ENCODE results near the gene TNFAIP8L1.

Gene TNFAIP8L1

DNA sequence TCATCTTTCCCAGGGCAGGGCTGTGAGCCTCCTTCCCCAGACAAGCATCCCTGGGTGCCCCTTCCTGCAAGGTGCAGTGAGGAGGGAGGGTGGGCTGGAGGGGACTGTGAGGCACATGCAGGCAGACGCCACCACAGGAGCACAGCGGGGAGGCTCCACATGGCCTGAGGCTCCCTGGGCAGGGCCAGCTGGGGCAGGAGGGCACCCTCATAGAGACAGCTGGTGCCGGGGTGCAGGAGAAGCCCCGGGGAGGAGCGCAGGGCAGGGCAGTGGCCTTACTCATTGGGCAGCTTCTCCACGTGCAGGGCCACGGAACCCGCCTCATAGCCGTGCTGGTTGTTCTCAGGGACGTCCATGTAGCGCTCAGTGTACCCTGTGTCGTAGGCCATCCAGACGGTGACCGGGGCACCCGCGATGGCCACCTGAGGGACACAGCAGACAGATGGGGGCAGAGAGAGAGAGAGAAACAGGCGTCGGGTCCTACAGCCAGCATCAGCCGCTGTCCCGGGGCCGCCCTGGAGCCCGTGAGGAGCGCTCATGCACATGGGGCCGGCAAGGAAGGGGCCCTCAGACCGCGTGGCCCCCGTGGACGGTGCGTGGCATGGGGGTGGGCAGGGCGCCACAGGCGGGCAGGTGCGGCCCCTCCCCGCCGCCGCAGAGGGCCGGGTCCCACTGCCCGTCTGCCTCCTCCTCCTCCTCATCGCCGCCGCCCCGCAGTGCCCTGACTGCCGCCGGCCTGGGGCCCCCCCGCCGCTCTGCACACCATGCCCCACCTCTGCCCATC is 43.3 kb downstream of the TNFAIP8L1 start:
- no peak for DNase-seq

DNA sequence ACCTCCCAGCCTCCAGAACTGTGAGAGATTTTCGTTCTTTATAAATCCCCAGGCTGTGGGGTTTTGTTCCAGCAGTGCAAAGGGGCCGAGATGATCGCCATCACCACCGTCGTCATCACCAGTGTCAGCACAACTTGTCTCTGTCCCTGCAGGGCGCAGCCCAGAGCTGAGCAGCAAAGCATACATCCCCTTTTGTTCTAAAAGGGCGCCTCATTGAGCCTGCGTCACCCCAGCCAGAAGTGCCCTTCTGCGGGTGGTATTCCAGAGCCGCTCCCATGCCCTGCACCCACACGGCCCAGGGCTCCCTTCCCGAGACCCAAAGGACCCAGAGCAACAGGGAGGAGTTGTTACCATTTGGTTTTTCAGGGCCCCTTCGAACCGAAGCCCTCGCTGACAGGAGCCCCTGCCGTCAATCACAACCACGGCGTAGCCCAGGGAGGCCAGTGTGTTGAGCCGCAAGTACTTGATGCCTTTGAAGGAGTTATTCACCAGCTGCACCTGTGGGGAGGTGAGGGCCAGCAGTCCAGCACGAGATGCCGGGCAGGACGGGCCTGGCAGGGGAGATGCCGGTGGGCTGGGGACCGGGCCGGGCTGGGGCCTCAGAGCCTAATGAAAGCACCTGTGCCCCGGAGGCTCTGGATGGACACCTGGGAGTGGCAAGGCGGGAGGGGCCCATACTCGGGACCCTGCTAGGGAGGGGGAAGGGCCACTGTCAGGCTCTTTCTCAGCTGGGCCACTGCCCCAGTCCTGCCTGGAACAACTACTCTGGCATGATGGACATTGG is 45.2 kb downstream of the TNFAIP8L1 start:
- DNase-seq = no peak

DNA sequence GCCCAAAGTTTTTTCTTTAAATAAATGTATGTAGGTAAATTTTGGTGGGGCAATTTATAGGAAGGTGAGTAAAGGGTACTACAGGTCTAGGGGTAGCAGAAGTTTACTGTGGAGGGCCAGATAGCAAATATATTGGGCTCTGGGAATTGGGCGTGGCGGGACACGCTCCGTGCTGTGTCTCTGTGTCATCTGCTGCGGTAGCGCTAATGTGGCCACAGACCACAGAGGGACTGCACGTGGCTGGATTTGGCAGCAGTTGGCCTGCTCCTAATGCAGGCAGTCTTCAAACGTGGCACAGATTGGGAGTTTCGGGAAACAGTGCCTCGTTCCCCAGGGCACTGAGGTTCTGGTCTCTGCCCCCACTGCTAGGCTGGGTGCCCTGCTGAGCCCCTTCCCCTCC is 47.4 kb downstream of the TNFAIP8L1 start:
- no peak for DNase-seq

DNA sequence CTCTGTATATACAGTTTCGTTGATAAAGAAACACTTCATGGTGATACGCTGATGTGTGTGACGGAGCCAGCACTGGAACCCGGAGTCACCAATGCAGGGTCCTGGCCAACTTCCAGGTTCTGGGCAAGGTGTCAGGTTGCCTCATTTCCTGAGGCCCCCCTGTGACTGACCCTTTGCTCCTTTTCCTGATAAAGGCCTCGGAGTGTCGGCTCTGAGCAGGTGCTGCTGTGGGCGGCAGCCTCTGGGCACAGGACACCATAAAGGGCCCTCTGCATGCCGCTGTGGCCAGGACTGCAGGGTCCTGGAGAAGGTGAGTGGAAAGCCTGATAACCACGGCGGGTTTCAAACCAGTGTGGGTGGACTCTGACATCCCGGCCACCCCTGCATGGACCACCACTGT is 48.1 kb downstream of the TNFAIP8L1 start:
- peak; percentile 32 for DNase-seq

DNA sequence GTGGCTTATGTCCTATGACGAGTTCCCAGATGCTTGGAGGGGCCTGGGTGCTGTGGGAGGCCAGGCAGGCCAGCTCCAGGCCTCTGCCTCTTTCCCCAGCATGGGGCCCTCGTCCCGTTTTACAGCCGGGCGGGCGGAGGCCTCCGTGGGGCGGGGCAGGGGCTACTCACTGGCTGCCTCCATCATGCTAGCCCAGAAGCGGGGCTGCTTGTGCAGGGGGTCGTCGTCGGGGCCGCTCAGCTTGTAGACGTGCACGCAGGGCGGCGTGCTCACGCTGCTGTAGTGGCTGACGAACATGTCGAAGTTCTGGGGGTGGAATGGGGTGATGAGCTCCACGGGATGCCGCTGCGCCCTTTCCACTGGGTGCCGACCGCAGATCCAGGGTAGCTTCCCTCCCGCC is 49.3 kb downstream of the TNFAIP8L1 start:
- no peak for DNase-seq

DNA sequence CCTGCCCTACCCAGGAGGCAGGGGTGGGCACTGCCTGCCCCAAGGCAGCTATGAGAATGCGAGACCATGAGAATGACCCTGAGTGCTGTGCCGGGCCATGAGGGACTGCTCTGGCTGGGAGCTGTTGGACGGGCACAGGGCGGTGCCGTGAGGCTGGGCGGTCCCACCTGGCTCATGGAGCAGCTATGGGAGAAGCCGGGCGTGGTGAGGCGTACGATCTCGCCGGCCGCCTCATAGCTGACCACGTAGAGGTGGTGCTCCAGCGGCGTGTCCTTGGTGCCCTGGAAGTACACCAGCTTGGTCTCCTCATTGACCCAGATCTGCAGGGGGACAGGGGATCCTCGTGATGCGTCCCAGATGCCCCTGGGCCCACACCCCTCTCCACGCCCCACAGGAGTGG is 50.1 kb downstream of the TNFAIP8L1 start:
- no peak for DNase-seq

DNA sequence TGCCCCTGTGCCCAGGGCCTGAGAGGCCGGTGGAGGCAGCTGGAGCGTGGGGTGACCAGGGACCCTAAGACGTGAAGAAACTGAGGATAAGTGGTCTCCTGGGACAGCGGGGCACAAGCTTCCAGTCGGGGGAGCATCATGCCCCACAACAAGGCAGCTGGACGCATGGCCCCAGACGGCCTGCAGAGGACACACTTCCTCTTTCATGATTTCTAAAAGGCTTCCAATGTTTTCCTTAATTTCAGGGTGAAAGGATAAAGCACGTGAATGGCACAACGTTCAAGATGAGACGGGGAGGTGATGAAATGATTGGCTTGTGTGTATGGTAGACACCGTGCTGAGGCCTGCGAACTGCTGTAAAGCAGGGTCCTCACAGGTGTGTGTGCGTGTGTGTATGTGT is 51.0 kb downstream of the TNFAIP8L1 start:
- DNase-seq = no peak

DNA sequence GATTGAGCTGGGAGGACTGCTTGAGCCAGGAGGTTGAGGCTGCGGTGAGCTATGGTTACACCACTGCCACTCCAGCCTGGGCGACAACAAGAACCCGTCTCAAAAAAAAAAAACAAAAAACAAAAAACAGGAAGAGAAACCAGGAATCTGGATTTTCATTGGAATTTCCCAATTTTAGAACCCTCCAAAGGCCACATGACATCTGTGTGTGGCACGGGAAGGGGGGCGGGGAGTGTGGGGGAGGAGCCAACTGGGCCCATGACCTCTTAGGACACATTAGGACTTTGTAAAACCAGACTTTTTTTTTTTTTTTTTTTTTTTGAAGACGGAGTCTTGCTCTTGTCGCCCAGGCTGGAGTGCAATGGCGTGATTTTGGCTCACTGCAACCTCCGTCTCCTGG is 52.1 kb downstream of the TNFAIP8L1 start:
- no peak for DNase-seq

DNA sequence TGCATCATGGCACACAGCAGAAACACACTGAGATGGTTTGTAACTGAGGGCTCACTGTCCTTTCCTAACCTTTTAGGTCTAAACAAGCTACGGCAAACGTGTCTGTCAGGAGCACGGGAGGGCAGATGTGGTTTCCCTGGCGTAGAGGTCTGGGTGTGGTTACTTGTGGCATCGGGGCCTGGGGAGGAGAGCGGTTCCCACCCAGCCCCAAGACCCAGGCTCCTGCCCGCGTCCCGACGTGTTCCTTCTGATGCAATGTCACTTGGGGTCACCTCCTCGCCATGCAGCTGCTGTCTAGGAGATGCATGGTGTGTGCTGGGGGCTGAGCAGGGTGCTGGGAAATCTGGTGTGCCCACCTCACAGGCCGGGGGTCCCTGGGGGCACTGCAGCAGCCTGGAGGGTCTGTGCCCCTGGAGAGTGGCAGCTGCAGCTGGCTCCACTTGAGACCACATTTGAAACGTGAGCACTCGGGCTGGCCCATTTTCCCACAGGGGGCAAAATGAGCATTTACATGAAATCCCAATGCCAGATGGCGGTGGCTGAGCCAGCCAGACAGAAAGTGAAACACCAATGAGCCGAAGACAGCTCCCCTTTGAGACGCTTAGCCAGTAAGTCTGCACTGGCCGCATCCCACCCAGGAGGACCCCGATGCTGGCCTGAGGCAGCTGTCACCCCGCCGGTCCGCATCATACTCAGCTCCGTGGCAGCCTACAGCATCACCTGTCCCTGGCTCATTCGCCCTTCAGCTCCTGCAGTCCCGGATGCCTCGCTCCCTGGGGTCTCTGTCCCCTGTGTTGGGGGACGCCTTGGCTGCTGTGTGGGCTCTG is 53.1 kb downstream of the TNFAIP8L1 start:
- no peak for DNase-seq

DNA sequence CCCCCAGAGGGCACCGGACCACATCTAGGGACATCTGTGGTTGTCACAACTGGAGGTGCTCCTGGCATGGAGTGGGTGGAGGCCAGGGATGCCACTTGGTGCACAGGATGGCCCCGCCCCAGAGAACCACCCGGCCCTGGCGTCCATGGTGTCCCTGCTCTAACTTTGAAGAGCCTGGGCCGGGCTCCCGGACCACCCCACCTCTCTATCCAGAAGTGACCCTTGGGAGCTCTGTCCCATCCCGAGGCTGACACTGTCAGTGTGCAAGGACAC is 53.7 kb downstream of the TNFAIP8L1 start:
- DNase-seq = no peak

DNA sequence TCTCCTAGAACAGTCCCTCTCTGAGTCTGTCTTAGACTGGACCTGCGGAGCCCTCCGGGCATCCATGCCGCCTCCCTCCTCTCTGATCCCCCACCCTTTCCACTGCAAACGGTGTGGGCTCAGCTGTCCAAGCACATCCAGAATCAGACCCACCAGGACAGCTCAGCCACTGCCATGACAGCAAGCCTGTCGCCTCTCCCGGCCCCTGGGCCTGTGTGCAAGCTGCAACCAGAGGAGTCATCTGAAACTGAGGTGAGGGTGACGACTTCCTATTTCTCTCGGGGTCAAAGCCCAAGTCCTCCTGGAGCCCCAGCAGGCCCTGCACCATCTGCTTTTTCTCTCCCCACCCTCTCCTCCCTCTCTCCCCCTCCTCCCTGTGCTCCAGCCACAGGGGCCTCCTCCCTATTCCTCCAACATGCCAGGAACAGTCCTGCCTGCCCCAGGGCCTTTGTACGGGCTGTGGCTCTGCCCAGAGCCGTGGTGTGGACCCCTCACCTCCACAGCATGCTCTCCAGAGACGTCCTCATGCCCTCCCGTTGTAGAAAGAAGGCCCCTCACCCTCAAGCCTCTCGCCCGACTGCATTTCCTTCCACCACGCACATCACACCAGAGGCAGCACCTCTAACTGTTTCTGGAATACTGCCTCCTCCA is 54.3 kb downstream of the TNFAIP8L1 start:
- DNase-seq = no peak

DNA sequence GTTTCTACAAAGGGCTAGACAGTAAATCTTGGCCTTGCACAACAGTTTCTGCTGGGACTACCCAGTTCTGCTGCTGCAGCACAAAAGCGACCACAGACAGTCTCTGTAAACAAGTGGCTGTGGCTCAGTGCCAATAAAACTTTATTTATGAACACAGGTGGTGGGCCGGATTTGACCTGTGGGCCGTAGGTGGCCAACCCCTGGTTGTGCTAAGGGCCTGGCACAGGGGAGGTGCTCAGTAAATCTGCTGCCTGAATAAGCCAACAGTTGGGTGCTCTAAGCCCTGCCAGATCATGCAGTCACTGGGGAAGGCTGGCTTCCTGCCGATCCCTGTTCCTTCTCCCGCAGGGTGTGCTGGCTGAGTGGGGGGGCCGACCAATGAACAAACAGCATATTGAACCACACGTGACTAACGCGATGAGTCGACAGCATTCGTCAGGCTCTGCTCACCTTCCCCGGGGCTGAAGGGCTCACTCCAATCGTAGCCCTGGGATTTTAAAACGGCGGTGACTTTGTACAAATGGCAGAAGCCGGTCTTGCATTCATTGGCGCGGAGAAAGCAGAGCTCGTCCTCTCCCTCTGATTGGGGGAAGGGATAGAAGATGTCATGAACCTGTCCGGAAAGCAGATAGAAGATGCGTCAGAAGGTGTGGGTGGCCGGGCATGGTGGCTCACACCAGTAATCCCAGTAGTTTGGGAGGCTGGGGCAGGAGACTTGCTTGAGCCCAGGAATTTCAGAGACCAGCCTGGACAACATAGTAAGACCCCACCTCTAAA is 55.1 kb downstream of the TNFAIP8L1 start:
- no peak for DNase-seq

DNA sequence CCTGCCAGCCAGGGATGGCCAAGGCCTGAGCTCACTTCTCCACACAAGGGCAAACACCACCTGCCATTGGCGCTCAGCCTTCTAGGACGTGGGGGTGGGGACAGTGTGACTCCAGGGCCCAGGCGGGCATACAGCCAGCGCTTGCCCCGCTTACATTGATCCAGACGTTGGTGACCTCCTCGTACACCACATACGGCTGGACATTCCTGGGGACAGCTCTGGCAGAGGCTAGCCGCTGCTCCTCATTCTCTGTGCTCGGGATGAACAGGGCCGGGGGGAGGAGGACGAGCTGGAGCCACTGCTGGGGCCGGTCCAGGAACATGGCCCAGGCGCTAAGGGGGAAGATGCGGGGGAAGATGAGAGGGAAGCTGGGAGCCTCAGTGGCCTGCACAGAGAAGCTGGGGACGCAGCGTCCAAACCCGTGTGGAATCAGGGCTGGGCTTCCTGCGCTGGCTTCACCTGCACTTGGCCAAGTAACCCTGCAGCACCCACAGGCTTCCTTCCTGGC is 56.0 kb downstream of the TNFAIP8L1 start:
- DNase-seq = no peak

DNA sequence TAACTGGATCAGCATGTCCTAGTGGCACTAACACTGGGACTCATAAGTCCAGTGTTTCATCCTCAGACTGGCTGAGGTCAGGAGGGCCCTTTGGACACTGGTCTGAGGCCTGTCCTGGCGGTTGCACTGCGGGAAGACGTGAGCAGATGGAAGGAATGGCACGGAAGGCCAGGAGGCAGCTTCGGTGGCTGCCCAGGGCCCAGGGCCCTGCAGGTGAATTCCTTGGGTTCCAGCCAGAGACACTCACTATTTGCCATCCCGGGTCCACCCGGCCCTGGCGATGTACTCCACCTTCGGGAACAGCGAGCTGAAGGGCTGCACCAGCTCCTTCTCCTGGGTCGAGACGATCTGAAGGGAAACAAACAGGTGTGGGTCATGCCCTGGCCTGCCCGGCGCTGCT is 58.0 kb downstream of the TNFAIP8L1 start:
- DNase-seq = no peak

DNA sequence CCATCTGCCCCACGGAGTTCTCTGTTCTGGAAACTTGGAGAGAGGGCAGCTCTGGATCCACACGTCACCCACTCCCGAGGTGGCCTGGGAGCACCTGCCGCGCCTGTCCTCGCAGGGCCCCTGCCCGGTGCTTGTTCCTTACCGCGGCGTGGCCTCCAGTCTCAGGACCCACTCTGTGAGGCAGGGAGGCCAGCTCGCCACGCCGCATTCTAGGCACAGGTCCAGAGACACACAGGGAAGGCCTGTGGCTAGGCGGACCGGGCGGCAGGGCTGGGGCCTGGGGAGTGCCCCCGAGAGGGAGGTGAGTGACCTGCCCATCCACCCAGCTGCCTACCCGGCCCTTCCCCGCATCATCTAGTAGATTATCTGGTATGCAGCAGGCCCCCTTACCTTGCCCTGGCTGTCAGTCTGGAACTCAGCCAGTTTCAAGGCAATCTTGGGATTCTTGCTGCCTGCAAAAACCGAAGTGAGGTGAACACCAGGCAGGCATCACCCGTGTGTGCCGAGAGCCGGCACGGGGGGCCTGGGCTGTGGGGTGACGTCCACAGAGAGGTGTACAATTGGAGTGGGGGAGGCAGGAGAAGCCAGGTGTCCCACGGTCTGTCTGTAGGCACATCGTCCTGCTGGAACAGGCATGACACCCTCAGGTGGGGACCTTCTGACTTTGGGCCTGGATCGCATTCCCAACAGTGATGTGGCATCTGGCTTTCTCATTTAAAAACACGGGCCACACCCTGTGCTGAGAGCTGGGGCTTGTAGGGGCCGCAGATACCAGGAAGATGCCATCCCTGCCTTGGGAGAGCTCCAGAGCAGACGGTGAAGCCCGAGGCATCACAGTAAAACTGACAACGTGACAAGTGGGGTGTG is 60.7 kb downstream of the TNFAIP8L1 start:
- DNase-seq = no peak

DNA sequence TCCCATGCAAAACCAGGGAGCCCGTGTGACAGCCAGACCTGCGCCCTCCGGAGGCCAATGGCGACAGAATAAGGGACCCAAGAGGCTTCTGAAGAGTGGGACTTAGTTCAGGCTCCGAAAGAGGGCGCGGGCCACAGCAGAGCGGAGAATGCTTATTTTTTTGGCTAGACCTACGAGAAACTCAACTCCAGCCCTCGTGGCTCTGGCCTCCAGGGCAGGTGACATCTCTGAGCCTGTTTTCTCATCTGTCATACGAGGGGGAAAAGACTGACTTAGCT is 61.3 kb downstream of the TNFAIP8L1 start:
- no peak for DNase-seq

DNA sequence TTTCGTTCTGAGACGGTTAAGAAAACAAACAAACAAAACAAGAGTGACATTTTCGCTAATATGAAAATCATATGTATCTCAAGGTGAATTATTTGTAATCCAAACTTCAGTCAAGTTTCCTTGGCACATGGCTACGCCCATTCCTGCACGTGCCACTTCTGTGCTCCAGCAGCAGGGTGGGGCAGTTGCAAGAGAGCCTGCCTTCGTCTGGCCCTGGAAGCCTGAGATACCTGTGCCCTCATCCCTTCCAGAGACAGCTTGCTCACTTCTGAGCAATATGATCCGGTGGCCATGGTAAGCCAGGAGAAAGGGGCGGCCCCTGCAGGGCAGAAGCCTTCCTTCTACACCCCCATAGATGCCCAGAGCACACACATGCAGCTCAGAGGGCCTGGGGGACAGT is 62.2 kb downstream of the TNFAIP8L1 start:
- no peak for DNase-seq

DNA sequence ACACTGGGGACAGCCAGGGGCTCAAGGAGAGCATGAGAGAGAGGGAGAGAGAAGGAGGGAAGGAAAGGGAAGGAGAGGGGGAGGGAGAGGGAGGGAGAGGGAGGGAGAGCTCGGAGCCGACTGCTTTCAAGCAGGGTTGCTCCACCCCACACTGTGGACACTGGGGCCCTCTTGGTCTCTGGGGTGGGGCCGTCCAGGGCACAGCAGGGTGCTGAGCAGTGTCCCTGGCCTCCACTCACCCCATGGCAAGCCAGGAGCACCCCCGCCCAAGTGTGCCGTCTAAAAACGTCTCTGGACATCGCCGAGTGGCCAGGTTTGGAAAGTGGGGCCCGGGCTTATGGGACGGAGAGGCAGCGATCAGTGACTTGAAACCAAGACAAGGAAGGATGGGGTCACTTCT is 63.4 kb downstream of the TNFAIP8L1 start:
- no peak for DNase-seq

DNA sequence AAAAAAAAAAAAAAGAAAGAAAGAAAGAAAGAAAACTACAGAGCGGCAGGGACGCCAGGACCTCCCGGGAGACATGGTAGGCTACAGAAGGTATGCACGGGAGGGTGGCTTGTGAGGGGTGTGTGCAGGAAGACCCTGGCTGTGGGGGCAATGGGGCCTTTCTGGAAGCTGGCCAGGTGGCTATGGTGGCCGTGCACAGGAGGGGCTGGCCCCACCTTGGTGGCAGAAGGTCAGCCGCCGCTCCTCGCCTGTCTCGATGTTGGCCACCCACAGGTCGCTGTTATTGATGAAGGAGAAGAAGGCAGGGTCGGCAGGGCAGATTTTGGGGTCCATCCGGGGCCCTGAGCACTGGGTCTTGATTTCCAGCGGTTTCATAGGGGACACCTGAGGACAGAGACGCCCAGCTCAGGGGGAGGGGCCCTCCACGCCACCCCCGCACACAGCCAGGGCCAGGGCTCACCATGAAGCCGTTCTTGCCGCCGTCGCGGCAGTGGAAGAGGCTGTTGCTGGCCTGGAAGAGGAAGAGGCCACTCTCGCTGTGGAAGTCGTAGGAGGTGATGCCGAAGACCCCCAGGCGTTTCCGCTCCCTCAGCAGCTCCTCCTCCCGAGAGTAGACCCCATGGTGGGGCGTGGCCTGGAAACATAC is 64.5 kb downstream of the TNFAIP8L1 start:
- no peak for DNase-seq

DNA sequence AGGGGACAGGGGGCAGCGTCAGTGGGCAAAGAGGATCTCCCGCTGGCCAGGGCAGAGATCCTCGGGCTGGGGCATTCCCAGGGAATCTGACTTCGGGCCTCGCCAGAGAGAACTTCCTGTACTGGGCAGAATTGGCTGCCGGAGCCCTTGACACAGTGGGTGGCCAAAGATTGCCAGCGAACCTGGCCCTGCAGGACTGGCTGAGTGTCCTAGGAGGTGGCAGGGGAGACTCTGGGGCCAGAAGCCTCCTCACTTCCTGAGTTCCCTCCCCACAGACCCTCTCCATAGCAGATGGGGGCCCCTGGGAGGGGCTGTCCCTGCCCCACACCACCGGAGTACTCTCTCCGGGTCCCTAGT is 65.0 kb downstream of the TNFAIP8L1 start:
- DNase-seq = no peak
